ENCODE results near the gene LUZP4. TPM values are rescaled to one million over a fixed set of nuclear protein-coding genes. Genes with fewer than 3 reads are reported as not detected.

The LUZP4 gene
- total RNA-seq, 2 experiments from 2014 or later, result not detected

- TF ChIP-seq EZH2phosphoT487 (IDR thresholded peaks at IDR 0.05; ENCODE audit: borderline replicate concordance, low read depth, low read length) (no peak), CTCF (conservative IDR thresholded peaks at IDR 0.05; ENCODE audit: low read length) (no peak)
- Histone ChIP-seq H2AFZ (ENCODE audit: low read length) (no peak overlapping the region), H3K36me3 (ENCODE audit: insufficient read depth, low read length) (no peaks in the 10 kb centered on the region), H3K79me2 (ENCODE audit: insufficient read depth, low read depth, low read length) (no peaks in the 10 kb centered on the region), H3K9me3 (ENCODE audit: low read length) (no peaks in the 10 kb centered on the region), H3K27ac (ENCODE audit: low read depth, low read length, poor library complexity, severe bottlenecking) (no peak overlapping the region), H3K4me2 (ENCODE audit: low read length) (no peak overlapping the region), H3K4me1 (ENCODE audit: insufficient read depth, low read length, poor library complexity, severe bottlenecking) (no peaks in the 10 kb centered on the region), H3K4me3 (ENCODE audit: low read depth, low read length, poor library complexity, severe bottlenecking) (no peak overlapping the region), H3K9me2 (ENCODE audit: insufficient read depth, low read length) (no peaks in the 10 kb centered on the region), H4K20me1 (ENCODE audit: insufficient read depth, low read length) (no peaks in the 10 kb centered on the region)
- no peak for DNase-seq (ENCODE audit: low spot score)
- intact Hi-C loops (cut with micrococcal nuclease; ENCODE audit: unreplicated experiment), result no loop called here
- POLR2A ChIA-PET, result no interaction called here
- CTCF ChIA-PET (ENCODE audit: unreplicated experiment), result no interaction called here
- BruUV-seq (replicated peaks), result no TSS peak
These were observed 31.8 kb upstream of the LUZP4 start for GRCh38 chrX:115257711-115258110.

- H3K4me3 ChIP-seq (ENCODE audit: low read depth, low read length, poor library complexity, severe bottlenecking), result no peak overlapping the region
- POLR2A ChIA-PET, result no interaction called here
- H3K27ac ChIP-seq (ENCODE audit: low read depth, low read length, poor library complexity, severe bottlenecking), result no peak overlapping the region
- CTCF ChIA-PET (ENCODE audit: unreplicated experiment), result no interaction called here
- no peaks in the 10 kb centered on the region for H3K9me3 ChIP-seq (ENCODE audit: low read length)
- H4K20me1 ChIP-seq (ENCODE audit: insufficient read depth, low read length), result no peaks in the 10 kb centered on the region
- DNase-seq (ENCODE audit: low spot score), result no peak
- no peaks in the 10 kb centered on the region for H3K4me1 ChIP-seq (ENCODE audit: insufficient read depth, low read length, poor library complexity, severe bottlenecking)
- BruUV-seq (replicated peaks), result no TSS peak
- no peak overlapping the region for H2AFZ ChIP-seq (ENCODE audit: low read length)
- H3K36me3 ChIP-seq (ENCODE audit: insufficient read depth, low read length), result no peaks in the 10 kb centered on the region
- intact Hi-C loops (cut with micrococcal nuclease; ENCODE audit: unreplicated experiment), result no loop called here
- TF ChIP-seq CTCF (conservative IDR thresholded peaks at IDR 0.05; ENCODE audit: low read length) (no peak), EZH2phosphoT487 (IDR thresholded peaks at IDR 0.05; ENCODE audit: borderline replicate concordance, low read depth, low read length) (no peak)
- no peak overlapping the region for H3K4me2 ChIP-seq (ENCODE audit: low read length)
- no peaks in the 10 kb centered on the region for H3K79me2 ChIP-seq (ENCODE audit: insufficient read depth, low read depth, low read length)
- H3K9me2 ChIP-seq (ENCODE audit: insufficient read depth, low read length), result no peaks in the 10 kb centered on the region
These were observed 30.2 kb upstream of the LUZP4 start for GRCh38 chrX:115259238-115259875.

GRCh38 chrX:115260330-115260729 lies 29.2 kb upstream of the LUZP4 start:
- no peaks in the 10 kb centered on the region for H4K20me1 ChIP-seq (ENCODE audit: insufficient read depth, low read length)
- no peak overlapping the region for H3K27ac ChIP-seq (ENCODE audit: low read depth, low read length, poor library complexity, severe bottlenecking)
- CTCF ChIA-PET (ENCODE audit: unreplicated experiment), result no interaction called here
- BruUV-seq (replicated peaks), result no TSS peak
- DNase-seq (ENCODE audit: low spot score), result no peak
- H3K79me2 ChIP-seq (ENCODE audit: insufficient read depth, low read depth, low read length), result no peaks in the 10 kb centered on the region
- intact Hi-C loops (cut with micrococcal nuclease; ENCODE audit: unreplicated experiment), result no loop called here
- no peaks in the 10 kb centered on the region for H3K9me2 ChIP-seq (ENCODE audit: insufficient read depth, low read length)
- H3K4me1 ChIP-seq (ENCODE audit: insufficient read depth, low read length, poor library complexity, severe bottlenecking), result no peaks in the 10 kb centered on the region
- H3K4me2 ChIP-seq (ENCODE audit: low read length), result no peak overlapping the region
- TF ChIP-seq EZH2phosphoT487 (IDR thresholded peaks at IDR 0.05; ENCODE audit: borderline replicate concordance, low read depth, low read length) (no peak), CTCF (conservative IDR thresholded peaks at IDR 0.05; ENCODE audit: low read length) (no peak)
- H3K4me3 ChIP-seq (ENCODE audit: low read depth, low read length, poor library complexity, severe bottlenecking), result no peak overlapping the region
- no peak overlapping the region for H2AFZ ChIP-seq (ENCODE audit: low read length)
- POLR2A ChIA-PET, result no interaction called here
- H3K36me3 ChIP-seq (ENCODE audit: insufficient read depth, low read length), result no peaks in the 10 kb centered on the region
- H3K9me3 ChIP-seq (ENCODE audit: low read length), result no peaks in the 10 kb centered on the region
